RWPE2 (cell line): Measurements from ENCODE around the gene OR6M1.

Experiments
- ATAC-seq: fragments of 200-7000 bp; cut with Tn5 transposase; 3 replicates; pipeline ENCODE4 v1.9.1; 2021; ENCODE audit warnings: low read depth
- DNase-seq: peaks from one replicate; pipeline ENCODE4 v3.0.0-alpha.2; 2020; ENCODE audit warnings: low spot score
- H3K27ac ChIP-seq: fragments of 450-650 bp; 2 replicates; pipeline ENCODE4 v1.5.1; 2017; ENCODE audit warnings: mild to moderate bottlenecking; ENCODE audit not compliant: poor library complexity, severe bottlenecking
- H3K27me3 ChIP-seq: fragments of 250-450 bp; sonication (Bioruptor Pico); 2 replicates; pipeline ENCODE4 v1.5.1; 2021; ENCODE audit warnings: mild to moderate bottlenecking, moderate library complexity; ENCODE audit not compliant: insufficient read depth, poor library complexity, severe bottlenecking
- H3K36me3 ChIP-seq: fragments of 250-450 bp; sonication (Bioruptor Pico); 2 replicates; pipeline ENCODE4 v1.5.1; 2020; ENCODE audit warnings: low read depth, mild to moderate bottlenecking, moderate library complexity
- H3K4me1 ChIP-seq: fragments of 250-450 bp; sonication (Bioruptor Pico); 2 replicates; pipeline ENCODE4 v1.5.1; 2021; ENCODE audit warnings: mild to moderate bottlenecking, moderate library complexity; ENCODE audit not compliant: insufficient read depth, poor library complexity, severe bottlenecking
- H3K4me3 ChIP-seq: fragments of 250-450 bp; sonication (Bioruptor Pico); 2 replicates; pipeline ENCODE4 v1.5.1; 2021; ENCODE audit warnings: mild to moderate bottlenecking, moderate library complexity; ENCODE audit not compliant: severe bottlenecking
- H3K9me3 ChIP-seq: fragments of 250-450 bp; sonication (Bioruptor Pico); 2 replicates; pipeline ENCODE4 v1.5.1; 2021; ENCODE audit warnings: mild to moderate bottlenecking, moderate library complexity; ENCODE audit not compliant: severe bottlenecking
- TF ChIP-seq, protein P1 (sequence below): fragments of 450-650 bp; IDR thresholded peaks from one replicate; pipeline ENCODE4 v1.5.1; 2017; ENCODE audit warnings: mild to moderate bottlenecking, moderate library complexity; ENCODE audit not compliant: poor library complexity, severe bottlenecking

The OR6M1 gene

DNA sequence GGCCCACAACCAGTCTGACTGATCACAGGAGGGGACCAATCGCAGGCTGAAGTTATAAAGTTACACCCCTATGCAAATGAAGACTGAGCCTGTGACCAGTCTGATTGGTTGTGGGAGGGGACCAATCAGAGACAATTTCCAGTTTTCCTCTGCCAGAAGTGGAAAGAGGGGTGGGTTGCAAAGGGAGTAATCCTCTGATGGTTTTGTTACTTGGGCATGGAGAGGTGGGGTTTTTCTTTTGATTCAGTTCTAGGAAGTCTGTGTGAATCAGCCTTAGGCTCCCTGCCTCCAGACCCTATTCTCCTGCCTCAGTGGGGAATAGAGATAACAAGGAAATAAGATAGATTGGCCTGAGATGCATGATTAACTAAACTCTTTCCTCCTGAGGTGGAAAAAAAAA, 9.9 kb downstream of the OR6M1 start:
- Histone ChIP-seq H3K27me3 (no peaks in the 10 kb centered on the region), H3K9me3 (peaks cover 2% of the 10 kb centered on the region), H3K4me1 (no peaks in the 10 kb centered on the region), H3K27ac (no peak overlapping the region), H3K36me3 (no peaks in the 10 kb centered on the region), H3K4me3 (no peak overlapping the region)
- ATAC-seq (no peak), DNase-seq (no peak)
- TF ChIP-seq, protein P1, sequence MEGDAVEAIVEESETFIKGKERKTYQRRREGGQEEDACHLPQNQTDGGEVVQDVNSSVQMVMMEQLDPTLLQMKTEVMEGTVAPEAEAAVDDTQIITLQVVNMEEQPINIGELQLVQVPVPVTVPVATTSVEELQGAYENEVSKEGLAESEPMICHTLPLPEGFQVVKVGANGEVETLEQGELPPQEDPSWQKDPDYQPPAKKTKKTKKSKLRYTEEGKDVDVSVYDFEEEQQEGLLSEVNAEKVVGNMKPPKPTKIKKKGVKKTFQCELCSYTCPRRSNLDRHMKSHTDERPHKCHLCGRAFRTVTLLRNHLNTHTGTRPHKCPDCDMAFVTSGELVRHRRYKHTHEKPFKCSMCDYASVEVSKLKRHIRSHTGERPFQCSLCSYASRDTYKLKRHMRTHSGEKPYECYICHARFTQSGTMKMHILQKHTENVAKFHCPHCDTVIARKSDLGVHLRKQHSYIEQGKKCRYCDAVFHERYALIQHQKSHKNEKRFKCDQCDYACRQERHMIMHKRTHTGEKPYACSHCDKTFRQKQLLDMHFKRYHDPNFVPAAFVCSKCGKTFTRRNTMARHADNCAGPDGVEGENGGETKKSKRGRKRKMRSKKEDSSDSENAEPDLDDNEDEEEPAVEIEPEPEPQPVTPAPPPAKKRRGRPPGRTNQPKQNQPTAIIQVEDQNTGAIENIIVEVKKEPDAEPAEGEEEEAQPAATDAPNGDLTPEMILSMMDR, result no peak

DNA sequence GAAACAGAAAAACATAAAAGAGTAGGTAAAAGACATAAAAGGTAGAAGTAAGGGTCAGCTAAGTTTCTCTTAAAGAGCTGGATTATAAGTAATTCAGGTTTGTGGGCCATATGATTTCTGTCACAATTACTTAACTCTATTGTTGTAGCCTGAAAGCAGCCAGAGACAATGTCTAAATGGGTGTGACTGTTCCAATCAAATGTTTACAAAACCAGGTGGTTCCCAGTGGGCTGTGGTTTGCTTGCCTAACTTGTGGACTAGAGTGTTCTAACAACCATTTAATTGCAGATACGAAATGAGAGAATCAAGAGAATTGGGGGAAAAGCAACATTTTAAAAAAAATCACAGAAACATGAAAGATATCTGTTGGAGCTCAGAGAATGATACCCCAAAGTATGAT, 22.6 kb downstream of the OR6M1 start:
- Histone ChIP-seq H3K4me1 (no peaks in the 10 kb centered on the region), H3K9me3 (no peaks in the 10 kb centered on the region), H3K36me3 (no peaks in the 10 kb centered on the region), H3K27me3 (no peaks in the 10 kb centered on the region), H3K27ac (no peak overlapping the region), H3K4me3 (no peak overlapping the region)
- no peak for DNase-seq
- TF ChIP-seq, protein P1, result no peak
- no peak for ATAC-seq

DNA sequence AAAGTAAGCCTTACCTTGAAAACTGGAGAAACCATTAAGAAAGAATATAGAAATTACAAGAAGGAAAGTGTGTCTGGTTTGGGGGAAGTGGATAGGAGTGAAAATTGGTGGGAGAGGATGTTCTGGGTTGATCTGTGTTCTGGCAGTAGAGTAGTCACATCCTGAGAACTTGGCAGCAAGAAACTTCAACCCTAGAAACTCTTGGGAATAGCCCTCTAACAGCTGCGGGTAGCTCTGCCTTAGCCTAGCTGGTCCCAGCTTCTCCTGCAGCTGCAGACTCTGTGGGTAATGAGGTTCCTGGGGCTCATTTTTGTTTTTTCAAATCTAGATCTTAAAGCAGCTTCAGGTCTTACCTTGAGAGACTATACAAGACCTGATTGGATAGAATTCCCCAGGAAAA, 27.6 kb downstream of the OR6M1 start:
- DNase-seq, result no peak
- no peaks in the 10 kb centered on the region for H3K4me1 ChIP-seq

GRCh38 chr11:123775715-123776549, 30.2 kb downstream of the OR6M1 start:
- Histone ChIP-seq H3K4me1 (no peaks in the 10 kb centered on the region), H3K9me3 (no peaks in the 10 kb centered on the region), H3K4me3 (no peak overlapping the region), H3K36me3 (no peaks in the 10 kb centered on the region), H3K27ac (no peak overlapping the region), H3K27me3 (no peaks in the 10 kb centered on the region)
- no peak for DNase-seq
- TF ChIP-seq, protein P1, result no peak
- no peak for ATAC-seq

More for the DNA sequence above, 27.6 kb downstream of the OR6M1 start:
- Histone ChIP-seq H3K9me3 (no peaks in the 10 kb centered on the region), H3K27me3 (no peaks in the 10 kb centered on the region), H3K27ac (no peak overlapping the region), H3K4me3 (no peak overlapping the region), H3K36me3 (no peaks in the 10 kb centered on the region)
- ATAC-seq, result no peak
- TF ChIP-seq, protein P1, result no peak

- ATAC-seq (no peak), DNase-seq (no peak)
- no peaks in the 10 kb centered on the region for H3K27me3 ChIP-seq
Observed at GRCh38 chr11:123775289-123775688, 30.9 kb downstream of the OR6M1 start.

More at GRCh38 chr11:123775289-123775688, 30.9 kb downstream of the OR6M1 start:
- TF ChIP-seq, protein P1, result no peak
- Histone ChIP-seq H3K4me3 (no peak overlapping the region), H3K4me1 (no peaks in the 10 kb centered on the region), H3K36me3 (no peaks in the 10 kb centered on the region), H3K27ac (no peak overlapping the region), H3K9me3 (no peaks in the 10 kb centered on the region)
